ENCODE data around the gene DDX4. TPM values are rescaled to one million over a fixed set of nuclear protein-coding genes. Genes with fewer than 3 reads are reported as not detected.

DDX4 gene
- total and polyA plus RNA-seq, 8 donors = 0.02 to 0.56 (median 0.11) TPM; not detected in 2

DNA sequence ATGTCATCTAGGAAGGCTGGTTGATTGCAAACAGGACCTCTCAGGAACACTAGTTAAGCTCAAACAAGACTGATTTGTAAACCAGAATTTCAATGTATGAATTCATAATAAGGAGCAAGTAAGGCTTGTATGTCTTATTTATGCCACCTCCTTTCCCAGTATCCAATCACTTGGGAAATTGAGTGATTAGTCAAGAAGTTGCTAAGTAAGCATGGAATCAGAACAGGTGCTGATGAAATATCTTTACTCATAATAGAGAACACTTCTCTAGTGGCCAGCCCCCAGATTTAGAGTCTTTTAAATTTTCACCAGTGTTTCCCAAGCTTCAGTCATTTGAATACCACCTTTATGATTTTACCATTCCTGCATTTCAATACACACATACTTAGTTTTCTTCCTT, 5.3 kb upstream of the DDX4 start:
- ATAC-seq = peak; percentile 93 to 96 (median 95)
- intact Hi-C loops (cut with DNase I) = no loop called here
- TF ChIP-seq CTCF (IDR thresholded peaks at IDR 0.05) = no peak
- FAIRE-seq = no peak
- Histone ChIP-seq H3K9me3 (no peaks in the 10 kb centered on the region), H3K27ac (peak overlapping the region in 3 of 4 donors; percentile 19 to 70 (median 61)), H3K4me1 (peaks cover 0 to 15% (median 5%) of the 10 kb centered on the region in 3 donors), H3K36me3 (no peaks in the 10 kb centered on the region), H3K27me3 (no peaks in the 10 kb centered on the region), H3K4me3 (no peak overlapping the region)
- no peak for DNase-seq

DNA sequence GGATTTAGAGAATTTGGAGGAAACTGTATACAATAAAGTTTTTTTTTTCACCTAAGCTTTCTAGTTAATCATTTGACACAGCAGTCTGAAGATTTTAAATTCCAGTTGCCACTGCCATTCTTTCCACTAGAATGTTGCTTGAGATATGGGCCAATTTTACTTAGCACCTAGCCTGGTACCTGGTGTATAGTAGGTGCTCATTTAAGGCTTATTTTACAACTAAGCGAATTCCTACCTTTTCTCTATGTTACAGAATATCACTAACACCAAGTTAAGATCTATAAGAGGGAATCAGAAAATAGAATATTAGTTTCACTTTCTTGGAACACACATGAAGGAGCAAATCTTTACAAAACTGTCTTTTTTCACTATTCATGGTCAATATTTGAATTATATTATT, 3.2 kb upstream of the DDX4 start:
- Histone ChIP-seq H3K36me3 (no peaks in the 10 kb centered on the region), H3K27ac (no peak overlapping the region), H3K27me3 (no peaks in the 10 kb centered on the region), H3K4me1 (peaks cover 0 to 15% (median 5%) of the 10 kb centered on the region in 3 donors), H3K4me3 (no peak overlapping the region), H3K9me3 (no peaks in the 10 kb centered on the region)
- no peak for DNase-seq
- WGBS, 2 donors = 39 to 97% methylated on average over 1 of the region's 1 CpG
- FAIRE-seq = no peak
- TF ChIP-seq CTCF (IDR thresholded peaks at IDR 0.05) = no peak
- intact Hi-C loops (cut with DNase I) = no loop called here
- ATAC-seq = no peak

DNA sequence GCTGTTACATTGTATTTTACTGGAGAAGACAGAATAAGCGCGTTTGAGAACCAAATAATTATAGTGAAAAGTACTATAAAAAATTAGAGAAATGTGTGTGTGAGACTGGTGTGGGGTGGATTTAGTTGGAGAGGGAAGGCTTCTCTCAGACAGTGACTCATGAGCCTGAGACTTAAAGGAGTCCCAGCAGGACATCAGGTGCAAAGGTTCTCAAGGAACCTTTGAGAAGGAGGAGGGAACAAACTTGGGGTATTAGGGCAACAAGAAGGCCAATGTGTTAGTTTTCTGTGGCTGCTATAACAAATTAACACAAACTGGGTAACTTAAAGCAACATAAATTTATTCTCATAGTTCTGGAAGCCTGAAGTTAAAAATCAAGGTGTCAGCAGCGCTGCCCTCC, 4.9 kb downstream of the DDX4 start:
- H3K27ac ChIP-seq = no peak overlapping the region
- H3K9me3 ChIP-seq = no peaks in the 10 kb centered on the region
- 94% methylated on average over 3 of the region's 3 CpGs for WGBS, 2 donors
- H3K27me3 ChIP-seq = no peaks in the 10 kb centered on the region
- no peak for TF ChIP-seq CTCF (IDR thresholded peaks at IDR 0.05)
- intact Hi-C loops (cut with DNase I) = no loop called here
- DNase-seq (no peak), ATAC-seq (peak in 3 of 4 donors; percentile 69 to 79 (median 70)), FAIRE-seq (no peak)
- peaks cover 0 to 3% (median 0%) of the 10 kb centered on the region in 3 donors for H3K4me1 ChIP-seq
- H3K36me3 ChIP-seq = no peaks in the 10 kb centered on the region
- H3K4me3 ChIP-seq = no peak overlapping the region

DNA sequence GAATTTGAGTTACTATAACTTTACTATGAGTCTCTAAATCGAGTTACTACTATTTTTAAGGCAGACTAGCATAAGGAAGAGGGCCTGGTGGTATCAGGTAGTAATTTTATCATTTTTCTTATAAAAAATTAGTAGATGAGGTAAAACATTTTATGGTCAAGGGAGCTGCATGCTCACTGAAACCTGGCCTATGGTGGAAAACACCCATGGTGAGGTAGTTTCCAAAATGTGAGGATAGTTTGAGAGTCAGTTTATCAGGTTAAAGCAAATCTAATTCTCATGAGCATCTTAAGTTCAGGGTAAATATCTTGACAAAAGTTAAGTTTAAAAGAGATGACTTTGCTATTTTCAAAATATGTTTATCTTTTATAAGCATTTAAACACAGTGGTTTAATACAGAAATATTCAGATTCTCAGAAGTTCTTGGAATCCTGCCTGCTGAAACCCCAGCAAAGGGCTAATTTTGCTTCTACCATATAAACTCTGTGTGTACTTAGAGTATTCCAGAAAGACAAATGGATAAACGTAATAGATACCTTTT, 10.0 kb downstream of the DDX4 start:
- intact Hi-C loops (cut with DNase I) = no loop called here
- H3K9me3 ChIP-seq = no peaks in the 10 kb centered on the region
- ATAC-seq (no peak), FAIRE-seq (no peak), DNase-seq (no peak)
- no peak overlapping the region for H3K4me3 ChIP-seq
- peaks cover 4 to 22% (median 16%) of the 10 kb centered on the region in 3 donors for H3K4me1 ChIP-seq
- H3K36me3 ChIP-seq = no peaks in the 10 kb centered on the region
- no peak overlapping the region for H3K27ac ChIP-seq
- H3K27me3 ChIP-seq = no peaks in the 10 kb centered on the region
- 67% methylated on average over 2 of the region's 2 CpGs for WGBS, 2 donors
- no peak for TF ChIP-seq CTCF (IDR thresholded peaks at IDR 0.05)

DNA sequence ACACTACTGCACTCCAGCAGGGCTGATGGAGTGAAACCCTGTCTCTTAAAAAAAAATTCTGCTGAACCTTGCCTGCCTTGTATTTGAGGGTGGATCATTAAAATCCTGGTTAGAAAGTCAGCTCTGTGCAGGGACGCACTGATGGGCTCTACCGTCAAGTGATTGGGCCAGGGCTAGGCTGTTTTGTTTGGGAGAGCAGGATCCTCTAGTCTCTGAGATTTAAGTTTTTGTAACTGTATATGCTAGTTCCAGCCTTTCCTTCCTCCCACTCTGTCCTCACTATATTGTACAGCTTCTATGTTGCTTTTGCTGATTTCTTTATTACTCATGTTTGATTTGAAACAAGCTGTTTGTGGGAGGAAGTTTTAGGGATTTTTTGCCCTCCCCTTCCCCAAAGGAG, 11.5 kb downstream of the DDX4 start:
- no peaks in the 10 kb centered on the region for H3K27me3 ChIP-seq
- intact Hi-C loops (cut with DNase I) = no loop called here
- peaks cover 4 to 22% (median 16%) of the 10 kb centered on the region in 3 donors for H3K4me1 ChIP-seq
- no peaks in the 10 kb centered on the region for H3K36me3 ChIP-seq
- ATAC-seq = peak; percentile 45 to 69 (median 56)
- no peak for DNase-seq
- WGBS, 2 donors = 32 to 53% methylated on average over 2 of the region's 2 CpGs
- no peak for FAIRE-seq
- H3K9me3 ChIP-seq = no peaks in the 10 kb centered on the region
- peak overlapping the region in 3 of 4 donors; percentile 33 to 59 (median 48) for H3K27ac ChIP-seq
- TF ChIP-seq CTCF (IDR thresholded peaks at IDR 0.05) = no peak
- H3K4me3 ChIP-seq = no peak overlapping the region
